Spinal cord (tissue), 10 donors: ENCODE results near the gene DHX32. TPM values are rescaled to one million over a fixed set of nuclear protein-coding genes. Genes with fewer than 3 reads are reported as not detected.

Experiments used
- DNase-seq, 6 donors: peaks; one replicate each; pipeline versions ENCODE4 v3.0.0 to v3.0.0-alpha.2; 2013 to 2015; ENCODE audit warnings: low spot score in 6 of 6, low read depth in 4 of 6
- H3K27ac ChIP-seq: one replicate; pipeline ENCODE4 v1.5.1; 2013; ENCODE audit warnings: low read depth, low read length, control low read depth
- H3K27me3 ChIP-seq: one replicate; pipeline ENCODE4 v1.6.1; 2013; ENCODE audit warnings: low read length; ENCODE audit not compliant: control insufficient read depth, insufficient read depth
- H3K36me3 ChIP-seq: one replicate; pipeline ENCODE4 v1.6.1; 2013; ENCODE audit warnings: low read length; ENCODE audit not compliant: control insufficient read depth, insufficient read depth
- H3K4me1 ChIP-seq: one replicate; pipeline ENCODE4 v1.6.1; 2013; ENCODE audit warnings: low read length; ENCODE audit not compliant: control insufficient read depth, insufficient read depth
- H3K4me3 ChIP-seq: one replicate; pipeline ENCODE4 v1.5.1; 2013; ENCODE audit warnings: low read depth, low read length, control low read depth
- H3K9me3 ChIP-seq: one replicate; pipeline ENCODE4 v1.6.1; 2013; ENCODE audit warnings: low read length; ENCODE audit not compliant: control insufficient read depth, insufficient read depth
- WGBS: methylation state at CpG from one replicate; pipeline ENCODE4 v1.1.5; 2013; ENCODE audit warnings: missing lambda C conversion rate; ENCODE audit not compliant: insufficient coverage; 5-methylcytosine and 5-hydroxymethylcytosine counted together
- polyA plus RNA-seq, 2 donors: library from polyadenylated mRNA; unstranded; fragments of 120-200 nt; gene quantifications; one replicate each; pipeline ENCODE4 v1.2.1, GENCODE V29; 2013; ENCODE audit not compliant: insufficient read length in 2 of 2
- total RNA-seq, 2 donors: library from RNA; depleted of rRNA in 1 of 2; stranded (reverse); fragments of 120-200 nt in 1 of 2; fragments of >200 nt in 1 of 2; gene quantifications; one replicate each; pipeline versions ENCODE4 v1.2.3 to v1.2.4, GENCODE V29; 2013 to 2014
- donor health status: healthy.

Gene DHX32
- total and polyA plus RNA-seq, 4 donors, result 18.0 to 29.2 (median 20.9) TPM

DNA sequence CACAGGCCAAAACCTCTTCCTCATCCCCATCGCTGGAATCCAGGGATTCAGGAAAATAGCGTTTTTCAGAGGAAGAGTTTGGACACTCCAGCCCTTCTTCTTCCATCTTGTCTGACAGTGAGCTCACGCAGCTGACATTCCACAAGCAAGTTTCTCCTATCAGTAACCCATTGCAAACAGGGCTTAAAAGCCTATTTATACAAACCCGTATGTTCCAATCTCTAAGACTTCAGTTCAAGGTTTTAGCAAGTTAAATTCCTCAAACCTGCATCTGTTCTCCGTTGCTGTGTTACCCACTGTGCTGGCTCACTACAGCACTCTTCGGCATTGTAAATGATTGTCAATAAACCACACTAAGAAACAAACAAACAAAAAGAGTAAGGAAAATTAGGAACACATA, 373 bp downstream of the DHX32 start:
- no peaks in the 10 kb centered on the region for H3K27me3 ChIP-seq
- H3K9me3 ChIP-seq, result no peaks in the 10 kb centered on the region
- no peak overlapping the region for H3K4me3 ChIP-seq
- peak in 2 of 6 donors; percentile 21 to 43 for DNase-seq
- H3K27ac ChIP-seq, result no peak overlapping the region
- H3K36me3 ChIP-seq, result no peaks in the 10 kb centered on the region
- H3K4me1 ChIP-seq, result peaks cover 4% of the 10 kb centered on the region
- 29% methylated on average over 3 of the region's 6 CpGs for WGBS

DNA sequence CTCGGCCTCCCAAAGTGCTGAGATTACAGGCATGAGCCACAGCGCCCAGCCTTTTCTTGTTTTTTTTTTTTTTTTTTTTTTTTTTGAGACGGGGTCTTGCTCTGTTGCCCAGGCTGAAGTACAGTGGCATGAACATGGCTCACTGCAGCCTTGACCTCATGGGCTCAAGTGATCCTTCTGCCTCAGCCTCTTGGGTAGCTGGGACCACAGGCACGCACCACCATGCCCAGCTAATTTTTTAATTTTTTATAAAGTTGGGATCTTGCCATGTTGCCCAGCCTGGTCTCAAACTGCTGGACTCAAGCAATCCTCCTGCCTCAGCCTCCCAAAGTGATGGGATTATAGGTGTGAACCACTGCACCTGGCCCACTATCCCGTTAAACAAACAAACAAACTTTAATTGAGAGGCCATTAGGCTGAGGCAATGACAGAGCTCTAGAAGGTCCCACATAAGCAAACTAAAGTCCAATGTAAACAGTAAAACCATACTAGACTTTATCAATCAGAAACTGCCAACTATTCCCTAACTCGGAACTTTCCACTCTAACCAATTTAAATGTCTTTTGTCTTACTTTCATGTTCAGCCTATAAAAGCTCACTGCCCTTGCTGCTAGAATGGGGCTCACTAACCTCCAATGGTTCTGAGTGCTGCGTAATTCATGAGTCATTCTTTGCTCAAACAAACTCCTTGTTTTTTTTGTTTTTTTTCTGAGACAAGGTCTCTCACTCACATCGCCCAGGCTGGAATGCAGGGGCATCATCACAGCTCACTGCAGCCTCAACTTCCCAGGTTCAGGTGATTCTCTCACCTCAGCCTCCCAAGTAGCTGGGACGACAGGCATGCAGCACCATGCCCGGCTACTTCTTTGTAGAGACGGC, 1.9 kb downstream of the DHX32 start:
- Histone ChIP-seq H3K4me3 (no peak overlapping the region), H3K4me1 (peaks cover 4% of the 10 kb centered on the region), H3K27me3 (no peaks in the 10 kb centered on the region), H3K9me3 (no peaks in the 10 kb centered on the region), H3K36me3 (no peaks in the 10 kb centered on the region), H3K27ac (no peak overlapping the region)
- no peak for DNase-seq
- 75% methylated on average over 8 of the region's 11 CpGs for WGBS

DNA sequence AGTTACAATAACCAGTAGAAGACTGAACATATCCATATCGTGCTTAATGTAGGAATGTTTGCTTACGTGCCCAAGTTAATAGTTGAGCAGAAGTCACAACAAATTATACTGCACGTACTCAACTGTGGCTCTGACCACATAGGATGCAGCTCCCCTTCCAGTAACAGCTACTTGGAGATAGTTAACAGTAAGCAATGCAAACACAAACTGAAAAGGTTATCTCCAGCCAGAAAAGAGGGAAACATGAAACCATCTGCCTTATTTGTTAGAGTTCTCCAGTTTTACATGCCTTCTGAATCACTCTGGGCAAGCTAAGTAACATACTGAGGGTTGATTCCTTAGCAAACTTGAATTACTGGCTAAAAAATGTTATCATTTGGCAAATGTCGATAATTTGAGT, 9.8 kb downstream of the DHX32 start:
- H3K4me3 ChIP-seq, result no peak overlapping the region
- peaks cover 2% of the 10 kb centered on the region for H3K36me3 ChIP-seq
- H3K27ac ChIP-seq, result no peak overlapping the region
- 96% methylated on average over 3 of the region's 4 CpGs for WGBS
- no peaks in the 10 kb centered on the region for H3K4me1 ChIP-seq
- H3K9me3 ChIP-seq, result no peaks in the 10 kb centered on the region
- no peak for DNase-seq
- no peaks in the 10 kb centered on the region for H3K27me3 ChIP-seq

- peaks cover 11% of the 10 kb centered on the region for H3K36me3 ChIP-seq
- no peak overlapping the region for H3K27ac ChIP-seq
- H3K27me3 ChIP-seq, result no peaks in the 10 kb centered on the region
- 80% methylated on average over 1 of the region's 7 CpGs for WGBS
- no peaks in the 10 kb centered on the region for H3K9me3 ChIP-seq
- H3K4me3 ChIP-seq, result no peak overlapping the region
- DNase-seq, result peak in 3 of 6 donors; percentile 28 to 82 (median 47)
- H3K4me1 ChIP-seq, result no peaks in the 10 kb centered on the region
Measured at GRCh38 chr10:125868372-125868975, 12.6 kb downstream of the DHX32 start.

GRCh38 chr10:125866421-125867029, 14.6 kb downstream of the DHX32 start:
- H3K9me3 ChIP-seq, result no peaks in the 10 kb centered on the region
- WGBS, result 98% methylated on average over 4 of the region's 7 CpGs
- no peaks in the 10 kb centered on the region for H3K27me3 ChIP-seq

GRCh38 chr10:125865120-125865519, 16.0 kb downstream of the DHX32 start:
- WGBS, result 83% methylated on average over 2 of the region's 3 CpGs
- Histone ChIP-seq H3K4me3 (no peak overlapping the region), H3K27ac (no peak overlapping the region), H3K9me3 (no peaks in the 10 kb centered on the region), H3K36me3 (peaks cover 15% of the 10 kb centered on the region), H3K27me3 (no peaks in the 10 kb centered on the region), H3K4me1 (no peaks in the 10 kb centered on the region)
- DNase-seq, result no peak

More at GRCh38 chr10:125866421-125867029, 14.6 kb downstream of the DHX32 start:
- Histone ChIP-seq H3K4me1 (no peaks in the 10 kb centered on the region), H3K4me3 (no peak overlapping the region), H3K36me3 (peaks cover 11% of the 10 kb centered on the region), H3K27ac (no peak overlapping the region)
- DNase-seq, result no peak

- no peak overlapping the region for H3K4me3 ChIP-seq
- H3K27me3 ChIP-seq, result no peaks in the 10 kb centered on the region
- no peak for DNase-seq
- no CpG with 5 or more reads among the region's 4 CpGs for WGBS
- no peaks in the 10 kb centered on the region for H3K4me1 ChIP-seq
- no peak overlapping the region for H3K27ac ChIP-seq
- no peaks in the 10 kb centered on the region for H3K9me3 ChIP-seq
- H3K36me3 ChIP-seq, result peaks cover 12% of the 10 kb centered on the region
Measured at GRCh38 chr10:125859128-125859817, 21.8 kb downstream of the DHX32 start.

DNA sequence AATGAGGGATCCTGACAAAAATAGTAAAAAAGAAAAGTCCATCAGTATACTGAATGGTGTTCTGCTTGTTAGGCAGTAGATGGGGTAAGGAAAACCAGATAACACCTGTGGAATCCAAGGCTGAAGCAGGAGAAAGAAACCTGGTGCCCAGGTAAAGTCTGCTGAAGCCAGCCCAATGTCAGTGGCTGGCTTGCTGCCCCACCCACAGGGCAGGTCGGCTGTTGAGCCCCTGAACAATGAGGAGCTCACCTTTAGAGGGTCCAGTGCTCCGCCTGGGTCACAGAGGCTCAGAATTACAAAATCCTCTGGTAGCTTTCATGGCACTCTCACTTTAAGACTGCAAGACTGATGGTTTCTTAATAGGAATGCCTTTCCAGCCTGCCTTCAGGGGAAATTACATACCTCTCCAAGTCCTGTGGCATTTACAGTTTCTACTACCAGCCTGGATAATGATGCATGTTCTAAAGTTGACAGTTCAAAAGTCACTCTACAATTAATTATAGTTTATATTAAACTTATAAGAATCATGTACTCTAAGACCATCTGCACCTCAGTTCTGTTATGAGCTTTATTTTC, 23.8 kb downstream of the DHX32 start:
- no peak overlapping the region for H3K27ac ChIP-seq
- no peak overlapping the region for H3K4me3 ChIP-seq
- no peak for DNase-seq
- H3K4me1 ChIP-seq, result no peaks in the 10 kb centered on the region
- no peaks in the 10 kb centered on the region for H3K9me3 ChIP-seq
- WGBS, result 62% methylated on average over 1 of the region's 2 CpGs
- peaks cover 12% of the 10 kb centered on the region for H3K36me3 ChIP-seq
- H3K27me3 ChIP-seq, result no peaks in the 10 kb centered on the region

- H3K4me1 ChIP-seq, result no peaks in the 10 kb centered on the region
- peaks cover 21% of the 10 kb centered on the region for H3K36me3 ChIP-seq
- 84% methylated on average over 5 of the region's 7 CpGs for WGBS
- no peaks in the 10 kb centered on the region for H3K9me3 ChIP-seq
- H3K27me3 ChIP-seq, result no peaks in the 10 kb centered on the region
- H3K27ac ChIP-seq, result no peak overlapping the region
- no peak overlapping the region for H3K4me3 ChIP-seq
- peak in 1 of 6 donors; percentile 67 for DNase-seq
Measured at GRCh38 chr10:125852487-125852886, 28.6 kb downstream of the DHX32 start.
